ENCODE measurements around the gene ZNF264.

DNA sequence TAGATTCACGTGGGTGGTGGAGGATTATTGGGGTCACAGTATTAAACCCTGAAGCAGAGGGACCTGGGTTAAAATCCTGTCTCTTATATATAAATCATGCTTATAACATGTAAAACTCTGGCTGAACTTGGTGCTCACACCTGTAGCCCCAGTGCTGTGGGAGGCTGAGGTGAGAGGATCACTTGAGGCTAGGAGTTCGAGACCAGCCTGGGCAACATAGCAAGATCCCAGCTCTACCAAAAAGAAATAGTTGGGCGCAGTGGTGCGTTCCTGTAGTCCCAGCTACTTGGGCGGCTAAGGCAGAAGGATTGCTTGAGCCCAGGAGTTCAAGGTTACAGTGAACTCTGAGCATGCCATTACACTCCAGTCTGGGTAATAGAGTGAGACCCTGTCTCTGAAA, 51.5 kb downstream of the ZNF264 start:
- TF ChIP-seq, protein P1, sequence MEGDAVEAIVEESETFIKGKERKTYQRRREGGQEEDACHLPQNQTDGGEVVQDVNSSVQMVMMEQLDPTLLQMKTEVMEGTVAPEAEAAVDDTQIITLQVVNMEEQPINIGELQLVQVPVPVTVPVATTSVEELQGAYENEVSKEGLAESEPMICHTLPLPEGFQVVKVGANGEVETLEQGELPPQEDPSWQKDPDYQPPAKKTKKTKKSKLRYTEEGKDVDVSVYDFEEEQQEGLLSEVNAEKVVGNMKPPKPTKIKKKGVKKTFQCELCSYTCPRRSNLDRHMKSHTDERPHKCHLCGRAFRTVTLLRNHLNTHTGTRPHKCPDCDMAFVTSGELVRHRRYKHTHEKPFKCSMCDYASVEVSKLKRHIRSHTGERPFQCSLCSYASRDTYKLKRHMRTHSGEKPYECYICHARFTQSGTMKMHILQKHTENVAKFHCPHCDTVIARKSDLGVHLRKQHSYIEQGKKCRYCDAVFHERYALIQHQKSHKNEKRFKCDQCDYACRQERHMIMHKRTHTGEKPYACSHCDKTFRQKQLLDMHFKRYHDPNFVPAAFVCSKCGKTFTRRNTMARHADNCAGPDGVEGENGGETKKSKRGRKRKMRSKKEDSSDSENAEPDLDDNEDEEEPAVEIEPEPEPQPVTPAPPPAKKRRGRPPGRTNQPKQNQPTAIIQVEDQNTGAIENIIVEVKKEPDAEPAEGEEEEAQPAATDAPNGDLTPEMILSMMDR (conservative IDR thresholded peaks at IDR 0.05; ENCODE audit: low read depth, low read length), result no peak
- no peak for TF ChIP-seq EZH2 (IDR thresholded peaks at IDR 0.05; ENCODE audit: low read length, unreplicated experiment)
- TF ChIP-seq EZH2phosphoT487 (IDR thresholded peaks at IDR 0.05; ENCODE audit: borderline replicate concordance, low read length), result no peak

Measured in PC-3 (cell line).